HEK293T (cell line): ENCODE results near the gene BOLA2.
"Not testable (repeated sequence)": the region's sequence is repeated elsewhere in the genome, so short reads cannot be mapped to it uniquely, and the experiment has no call there.

Source experiments
- BHLHE40 ChIP-seq: fragments of 450-650 bp; IDR thresholded peaks from 2 replicates; pipeline ENCODE4 v1.6.1; 2016; ENCODE audit warnings: mild to moderate bottlenecking, moderate library complexity, borderline replicate concordance
- CTBP1 ChIP-seq: fragments of 450-650 bp; IDR thresholded peaks from 2 replicates; pipeline ENCODE4 v1.6.1; 2016; ENCODE audit warnings: borderline replicate concordance
- ELF4 ChIP-seq: fragments of 450-650 bp; IDR thresholded peaks from 2 replicates; pipeline ENCODE4 v1.6.1; 2017; ENCODE audit warnings: antibody characterized with exemption
- FOXA1 ChIP-seq: fragments of 450-650 bp; IDR thresholded peaks from 2 replicates; pipeline ENCODE4 v1.6.1; 2016; ENCODE audit warnings: mild to moderate bottlenecking
- FOXK2 ChIP-seq: fragments of 450-650 bp; IDR thresholded peaks from 2 replicates; pipeline ENCODE4 v1.6.1; 2016; ENCODE audit warnings: mild to moderate bottlenecking
- FOXM1 ChIP-seq: fragments of 450-650 bp; IDR thresholded peaks from 2 replicates; pipeline ENCODE4 v1.6.1; 2017; ENCODE audit warnings: mild to moderate bottlenecking, borderline replicate concordance
- HDGF ChIP-seq: fragments of 450-650 bp; IDR thresholded peaks from 2 replicates; pipeline ENCODE4 v1.6.1; 2017; ENCODE audit warnings: antibody characterized with exemption, borderline replicate concordance
- L3MBTL2 ChIP-seq: fragments of 450-650 bp; conservative IDR thresholded peaks from 2 replicates; pipeline ENCODE4 v1.6.1; 2016; ENCODE audit warnings: mild to moderate bottlenecking
- LEF1 ChIP-seq: fragments of 450-650 bp; IDR thresholded peaks from 2 replicates; pipeline ENCODE4 v1.6.1; 2017; ENCODE audit warnings: mild to moderate bottlenecking, borderline replicate concordance
- SP1 ChIP-seq: fragments of 450-650 bp; IDR thresholded peaks from 2 replicates; pipeline ENCODE4 v1.6.1; 2017
- TARDBP ChIP-seq: fragments of 450-650 bp; IDR thresholded peaks from 2 replicates; pipeline ENCODE4 v1.6.1; 2016

DNA sequence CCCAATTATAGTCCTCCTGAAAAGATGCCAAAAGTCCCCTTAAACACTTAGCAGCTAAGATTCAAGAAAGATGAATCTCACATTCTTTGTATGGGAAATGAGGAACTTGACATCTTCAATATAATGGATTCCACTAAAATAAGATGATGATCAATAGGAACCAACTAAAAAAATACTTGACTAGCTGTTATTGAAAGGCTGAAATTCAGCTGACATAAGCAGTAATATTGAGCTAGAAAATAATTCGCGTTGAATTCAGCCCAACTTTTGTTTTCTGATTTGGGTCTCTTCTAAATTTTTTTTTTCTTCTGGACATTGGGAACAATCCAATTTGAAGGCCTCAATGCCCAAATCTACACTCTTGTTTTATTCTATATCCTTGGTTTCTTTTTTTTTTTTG, 30.6 kb downstream of the BOLA2 start:
- not testable (repeated sequence) for TF ChIP-seq BHLHE40, FOXM1, SP1, LEF1, FOXA1, ELF4, CTBP1, TARDBP, L3MBTL2, HDGF, FOXK2
